ENCODE results near the gene SMPD3.

DNA sequence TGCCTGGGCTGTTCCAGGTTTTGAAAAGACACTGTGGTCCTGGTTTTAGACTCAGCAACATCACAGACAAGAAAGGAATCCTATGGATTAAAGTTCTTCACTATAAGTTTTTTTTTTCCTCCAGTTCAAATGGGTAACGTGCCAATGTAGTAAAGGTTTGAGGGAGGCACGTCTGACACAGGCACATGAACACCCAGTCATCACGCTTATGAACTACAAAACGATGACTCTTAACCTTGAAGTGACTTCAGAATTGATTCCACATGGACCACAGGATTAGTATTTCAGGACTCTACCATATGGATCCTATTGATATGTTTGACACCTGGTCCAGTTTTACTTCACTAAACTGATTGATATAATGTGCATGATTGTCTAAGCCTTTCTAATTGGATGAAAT lies 135.2 kb downstream of the SMPD3 start:
- TF ChIP-seq, protein P1, sequence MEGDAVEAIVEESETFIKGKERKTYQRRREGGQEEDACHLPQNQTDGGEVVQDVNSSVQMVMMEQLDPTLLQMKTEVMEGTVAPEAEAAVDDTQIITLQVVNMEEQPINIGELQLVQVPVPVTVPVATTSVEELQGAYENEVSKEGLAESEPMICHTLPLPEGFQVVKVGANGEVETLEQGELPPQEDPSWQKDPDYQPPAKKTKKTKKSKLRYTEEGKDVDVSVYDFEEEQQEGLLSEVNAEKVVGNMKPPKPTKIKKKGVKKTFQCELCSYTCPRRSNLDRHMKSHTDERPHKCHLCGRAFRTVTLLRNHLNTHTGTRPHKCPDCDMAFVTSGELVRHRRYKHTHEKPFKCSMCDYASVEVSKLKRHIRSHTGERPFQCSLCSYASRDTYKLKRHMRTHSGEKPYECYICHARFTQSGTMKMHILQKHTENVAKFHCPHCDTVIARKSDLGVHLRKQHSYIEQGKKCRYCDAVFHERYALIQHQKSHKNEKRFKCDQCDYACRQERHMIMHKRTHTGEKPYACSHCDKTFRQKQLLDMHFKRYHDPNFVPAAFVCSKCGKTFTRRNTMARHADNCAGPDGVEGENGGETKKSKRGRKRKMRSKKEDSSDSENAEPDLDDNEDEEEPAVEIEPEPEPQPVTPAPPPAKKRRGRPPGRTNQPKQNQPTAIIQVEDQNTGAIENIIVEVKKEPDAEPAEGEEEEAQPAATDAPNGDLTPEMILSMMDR (conservative IDR thresholded peaks at IDR 0.05; ENCODE audit: low read length) = no peak
- TF ChIP-seq EZH2phosphoT487 (IDR thresholded peaks at IDR 0.05; ENCODE audit: borderline replicate concordance) = no peak

All from Loucy (cell line).